CD4-positive, alpha-beta T cell treated with Interleukin-17A for 1 hour (primary cell): ENCODE results near the gene GFRA3.

Experiments
- DNase-seq: peaks from one replicate; pipeline ENCODE4 v3.0.0-alpha.2; 2020

GFRA3 gene

GRCh38 chr5:138246334-138246733 is 28.1 kb downstream of the GFRA3 start:
- no peak for DNase-seq

- no peak for DNase-seq
Observed at GRCh38 chr5:138245717-138246116, 28.7 kb downstream of the GFRA3 start.

- DNase-seq = no peak
Observed at GRCh38 chr5:138243794-138244193, 30.6 kb downstream of the GFRA3 start.

- no peak for DNase-seq
Observed at GRCh38 chr5:138241688-138242571, 32.5 kb downstream of the GFRA3 start.

GRCh38 chr5:138240650-138241385 is 33.6 kb downstream of the GFRA3 start:
- DNase-seq = no peak

GRCh38 chr5:138238034-138238433 is 36.4 kb downstream of the GFRA3 start:
- no peak for DNase-seq

- no peak for DNase-seq
Observed at GRCh38 chr5:138234651-138235050, 39.8 kb downstream of the GFRA3 start.

- DNase-seq = no peak
Observed at GRCh38 chr5:138233280-138233679, 41.1 kb downstream of the GFRA3 start.

GRCh38 chr5:138230981-138231589 is 43.3 kb downstream of the GFRA3 start:
- no peak for DNase-seq

- DNase-seq = no peak
Observed at GRCh38 chr5:138230261-138230660, 44.2 kb downstream of the GFRA3 start.

- no peak for DNase-seq
Observed at GRCh38 chr5:138229387-138229786, 45.0 kb downstream of the GFRA3 start.

GRCh38 chr5:138226910-138227309 is 47.5 kb downstream of the GFRA3 start:
- DNase-seq = no peak

- DNase-seq = no peak
Observed at GRCh38 chr5:138224712-138225111, 49.7 kb downstream of the GFRA3 start.

GRCh38 chr5:138223532-138223931 is 50.9 kb downstream of the GFRA3 start:
- no peak for DNase-seq

- no peak for DNase-seq
Observed at GRCh38 chr5:138216799-138217198, 57.6 kb downstream of the GFRA3 start.

GRCh38 chr5:138213161-138214029 is 61.0 kb downstream of the GFRA3 start, which contains the start of gene CDC23:
Gene CDC23 (minus strand): TSS chr5:138213323. CDS start chr5:138213312, 11 bp downstream.
- DNase-seq = peak; percentile 97

- DNase-seq = no peak
Observed at GRCh38 chr5:138212828-138213160, 61.6 kb downstream of the GFRA3 start.

- DNase-seq = no peak
Observed at GRCh38 chr5:138210985-138211384, 63.4 kb downstream of the GFRA3 start.
